Hematopoietic multipotent progenitor cell treated with erythropoietin and hydrocortisone succinate and interleukin-3 and kit ligand, for 8 days (in vitro differentiated cells): Measurements from ENCODE around the gene ZNF469.

Experiments
- DNase-seq: peaks from one replicate; pipeline ENCODE4 v3.0.0-alpha.2; 2015

Gene ZNF469

GRCh38 chr16:88363239-88363891, 19.4 kb upstream of the ZNF469 start:
- DNase-seq: no peak

- DNase-seq: no peak
These were observed 17.4 kb upstream of the ZNF469 start for GRCh38 chr16:88365244-88365865.

- DNase-seq: no peak
These were observed 16.6 kb upstream of the ZNF469 start for GRCh38 chr16:88366032-88366703.

GRCh38 chr16:88366704-88367047, 16.1 kb upstream of the ZNF469 start:
- no peak for DNase-seq

GRCh38 chr16:88367560-88367959, 15.2 kb upstream of the ZNF469 start:
- DNase-seq: no peak

- no peak for DNase-seq
These were observed 14.7 kb upstream of the ZNF469 start for GRCh38 chr16:88368036-88368435.

- DNase-seq: no peak
These were observed 13.8 kb upstream of the ZNF469 start for GRCh38 chr16:88368994-88369393.

- DNase-seq: no peak
These were observed 13.2 kb upstream of the ZNF469 start for GRCh38 chr16:88369447-88370008.

- no peak for DNase-seq
These were observed 12.4 kb upstream of the ZNF469 start for GRCh38 chr16:88370365-88370764.

GRCh38 chr16:88372522-88372921, 10.2 kb upstream of the ZNF469 start:
- no peak for DNase-seq

GRCh38 chr16:88373211-88373610, 9.5 kb upstream of the ZNF469 start:
- no peak for DNase-seq

GRCh38 chr16:88373927-88374492, 8.7 kb upstream of the ZNF469 start:
- DNase-seq: no peak

GRCh38 chr16:88374736-88375135, 8.0 kb upstream of the ZNF469 start:
- DNase-seq: no peak

GRCh38 chr16:88375236-88375975, 7.4 kb upstream of the ZNF469 start:
- DNase-seq: no peak

- DNase-seq: no peak
These were observed 6.5 kb upstream of the ZNF469 start for GRCh38 chr16:88375996-88376834.

GRCh38 chr16:88376835-88377726, 5.7 kb upstream of the ZNF469 start:
- no peak for DNase-seq

- no peak for DNase-seq
These were observed 4.8 kb upstream of the ZNF469 start for GRCh38 chr16:88377961-88378360.

GRCh38 chr16:88378401-88378800, 4.4 kb upstream of the ZNF469 start:
- DNase-seq: no peak

- DNase-seq: no peak
These were observed 3.7 kb upstream of the ZNF469 start for GRCh38 chr16:88378836-88379693.

- DNase-seq: no peak
These were observed 3.1 kb upstream of the ZNF469 start for GRCh38 chr16:88379694-88380040.
